ENCODE measurements around the gene PSMD8.

The PSMD8 gene

DNA sequence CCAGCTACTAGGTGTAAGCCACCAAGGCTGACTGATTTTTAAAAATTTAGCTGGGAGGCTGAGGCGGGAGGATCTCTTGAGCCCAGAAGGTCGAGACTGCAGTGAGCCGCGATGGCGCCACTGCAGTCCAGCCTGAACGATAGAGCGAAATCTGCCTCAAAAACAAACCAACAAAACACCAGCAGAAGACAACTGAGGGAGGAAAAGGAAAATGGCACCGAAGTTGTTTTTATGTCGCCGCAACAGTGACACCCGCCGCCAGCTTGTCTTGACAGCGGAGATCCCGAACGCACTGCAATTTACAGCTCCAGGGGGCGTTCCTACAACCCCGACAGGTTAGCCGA, 28.2 kb downstream of the PSMD8 start:
- Histone ChIP-seq H3K9me2 (replicated peaks; ENCODE audit: low read depth, low read length) (no peaks in the 10 kb centered on the region), H3K4me3 (ENCODE audit: low read length, poor library complexity, severe bottlenecking) (peak overlapping the region; percentile 59), H4K20me1 (ENCODE audit: insufficient read depth, low read length, poor library complexity, severe bottlenecking) (no peaks in the 10 kb centered on the region), H3K27me3 (ENCODE audit: insufficient read depth, low read length, poor library complexity, severe bottlenecking) (no peaks in the 10 kb centered on the region), H3K9me3 (ENCODE audit: insufficient read depth, low read depth, low read length) (no peaks in the 10 kb centered on the region), H3K79me2 (ENCODE audit: insufficient read depth, low read length) (peaks cover 6% of the 10 kb centered on the region), H3K4me2 (ENCODE audit: low read depth, low read length, poor library complexity, severe bottlenecking) (peak overlapping the region; percentile 71), H3F3A (ENCODE audit: low read depth) (no peaks in the 10 kb centered on the region), H3K4me1 (ENCODE audit: insufficient read depth, low read length, poor library complexity, severe bottlenecking) (peaks cover 13% of the 10 kb centered on the region), H2AFZ (ENCODE audit: low read length) (peak overlapping the region; percentile 95), H3K36me3 (ENCODE audit: insufficient read depth, low read length) (no peaks in the 10 kb centered on the region), H3K9ac (ENCODE audit: low read depth, low read length, poor library complexity, severe bottlenecking) (no peak overlapping the region)
- TF ChIP-seq EZH2phosphoT487 (IDR thresholded peaks at IDR 0.05; ENCODE audit: borderline replicate concordance): no peak
- TF ChIP-seq, protein P1, sequence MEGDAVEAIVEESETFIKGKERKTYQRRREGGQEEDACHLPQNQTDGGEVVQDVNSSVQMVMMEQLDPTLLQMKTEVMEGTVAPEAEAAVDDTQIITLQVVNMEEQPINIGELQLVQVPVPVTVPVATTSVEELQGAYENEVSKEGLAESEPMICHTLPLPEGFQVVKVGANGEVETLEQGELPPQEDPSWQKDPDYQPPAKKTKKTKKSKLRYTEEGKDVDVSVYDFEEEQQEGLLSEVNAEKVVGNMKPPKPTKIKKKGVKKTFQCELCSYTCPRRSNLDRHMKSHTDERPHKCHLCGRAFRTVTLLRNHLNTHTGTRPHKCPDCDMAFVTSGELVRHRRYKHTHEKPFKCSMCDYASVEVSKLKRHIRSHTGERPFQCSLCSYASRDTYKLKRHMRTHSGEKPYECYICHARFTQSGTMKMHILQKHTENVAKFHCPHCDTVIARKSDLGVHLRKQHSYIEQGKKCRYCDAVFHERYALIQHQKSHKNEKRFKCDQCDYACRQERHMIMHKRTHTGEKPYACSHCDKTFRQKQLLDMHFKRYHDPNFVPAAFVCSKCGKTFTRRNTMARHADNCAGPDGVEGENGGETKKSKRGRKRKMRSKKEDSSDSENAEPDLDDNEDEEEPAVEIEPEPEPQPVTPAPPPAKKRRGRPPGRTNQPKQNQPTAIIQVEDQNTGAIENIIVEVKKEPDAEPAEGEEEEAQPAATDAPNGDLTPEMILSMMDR (conservative IDR thresholded peaks at IDR 0.05; ENCODE audit: low read length): no peak

DNA sequence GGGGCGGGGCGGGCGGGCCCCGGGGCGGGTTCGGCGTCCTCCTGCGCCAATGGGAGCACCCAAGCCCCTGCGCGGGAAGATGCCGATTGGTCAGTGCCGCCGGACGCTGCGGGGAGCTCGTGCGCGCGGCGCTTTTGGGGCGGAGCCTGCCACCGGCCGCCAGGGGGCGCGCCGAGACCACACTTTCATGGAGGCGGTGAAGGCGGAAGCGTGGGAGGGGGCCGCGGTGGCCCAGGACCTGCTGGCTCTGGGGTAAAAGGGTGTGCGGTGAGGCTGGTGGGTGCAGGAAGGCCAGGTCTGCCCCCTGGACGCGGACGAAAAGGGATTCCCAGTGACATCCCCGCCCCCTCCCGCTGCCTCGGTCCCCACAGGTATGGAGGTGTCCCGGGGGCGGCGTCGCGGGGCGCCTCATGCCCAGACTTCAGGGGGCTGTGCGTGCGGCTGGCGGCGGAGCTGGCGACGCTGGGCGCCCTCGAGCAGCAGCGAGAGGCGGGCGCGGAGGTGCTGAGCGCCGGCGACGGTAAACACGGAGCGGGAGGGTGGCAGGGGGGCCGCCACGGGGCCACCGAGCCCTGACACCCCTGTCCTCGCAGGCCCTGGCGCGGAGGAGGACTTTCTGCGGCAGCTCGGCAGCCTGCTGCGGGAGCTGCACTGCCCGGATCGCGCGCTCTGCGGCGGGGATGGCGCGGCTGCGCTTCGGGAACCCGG, 28.8 kb downstream of the PSMD8 start, which contains the start of gene FAM98C:
Gene FAM98C, plus strand, starts transcription at position 127 of the 708 bp plus-strand sequence. Its CDS starts 61 bp downstream, at position 188.
- Histone ChIP-seq H3K9me3 (ENCODE audit: insufficient read depth, low read depth, low read length) (no peaks in the 10 kb centered on the region), H3K4me3 (ENCODE audit: low read length, poor library complexity, severe bottlenecking) (peak within 1 kb of the TSS; percentile 78), H3K79me2 (ENCODE audit: insufficient read depth, low read length) (peaks cover 6% of the 10 kb centered on the region), H4K20me1 (ENCODE audit: insufficient read depth, low read length, poor library complexity, severe bottlenecking) (no peaks in the 10 kb centered on the region), H3F3A (ENCODE audit: low read depth) (no peaks in the 10 kb centered on the region), H3K4me2 (ENCODE audit: low read depth, low read length, poor library complexity, severe bottlenecking) (peak within 1 kb of the TSS; percentile 78), H3K9ac (ENCODE audit: low read depth, low read length, poor library complexity, severe bottlenecking) (peak within 1 kb of the TSS; percentile 80), H2AFZ (ENCODE audit: low read length) (peak within 1 kb of the TSS; percentile 95), H3K4me1 (ENCODE audit: insufficient read depth, low read length, poor library complexity, severe bottlenecking) (peaks cover 13% of the 10 kb centered on the region), H3K9me2 (replicated peaks; ENCODE audit: low read depth, low read length) (no peaks in the 10 kb centered on the region), H3K27me3 (ENCODE audit: insufficient read depth, low read length, poor library complexity, severe bottlenecking) (no peaks in the 10 kb centered on the region), H3K36me3 (ENCODE audit: insufficient read depth, low read length) (no peaks in the 10 kb centered on the region)
- TF ChIP-seq, protein P1 (conservative IDR thresholded peaks at IDR 0.05; ENCODE audit: low read length): peak; percentile 78
- no peak for TF ChIP-seq EZH2phosphoT487 (IDR thresholded peaks at IDR 0.05; ENCODE audit: borderline replicate concordance)

DNA sequence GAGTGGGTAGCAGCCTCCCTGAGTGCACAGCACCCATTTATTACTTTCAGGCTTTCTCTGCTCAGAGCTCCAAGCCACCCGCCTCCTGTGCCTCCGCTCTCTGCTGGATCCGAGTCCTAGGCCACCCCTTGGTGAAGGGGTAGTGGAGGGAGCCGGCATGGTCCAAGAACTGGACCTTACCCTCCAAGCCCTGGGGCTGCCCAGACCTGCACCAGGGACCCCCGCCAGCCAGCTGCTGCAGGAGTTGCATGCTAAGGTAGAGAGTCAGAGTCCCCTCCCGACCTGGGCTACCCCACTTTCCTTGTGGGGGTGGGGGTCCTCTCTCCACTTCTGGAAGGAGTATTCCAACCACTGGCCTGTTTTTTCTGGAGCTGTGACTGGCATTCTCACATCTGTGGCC, 30.5 kb downstream of the PSMD8 start:
- no peaks in the 10 kb centered on the region for H4K20me1 ChIP-seq (ENCODE audit: insufficient read depth, low read length, poor library complexity, severe bottlenecking)
- no peak overlapping the region for H3K4me2 ChIP-seq (ENCODE audit: low read depth, low read length, poor library complexity, severe bottlenecking)
- no peak overlapping the region for H3K9ac ChIP-seq (ENCODE audit: low read depth, low read length, poor library complexity, severe bottlenecking)
- H3K4me3 ChIP-seq (ENCODE audit: low read length, poor library complexity, severe bottlenecking): no peak overlapping the region
- H3K27me3 ChIP-seq (ENCODE audit: insufficient read depth, low read length, poor library complexity, severe bottlenecking): no peaks in the 10 kb centered on the region
- H3K79me2 ChIP-seq (ENCODE audit: insufficient read depth, low read length): peaks cover 6% of the 10 kb centered on the region
- no peaks in the 10 kb centered on the region for H3K9me3 ChIP-seq (ENCODE audit: insufficient read depth, low read depth, low read length)
- no peak overlapping the region for H2AFZ ChIP-seq (ENCODE audit: low read length)
- H3K4me1 ChIP-seq (ENCODE audit: insufficient read depth, low read length, poor library complexity, severe bottlenecking): peaks cover 13% of the 10 kb centered on the region
- no peaks in the 10 kb centered on the region for H3K36me3 ChIP-seq (ENCODE audit: insufficient read depth, low read length)
- H3K9me2 ChIP-seq (replicated peaks; ENCODE audit: low read depth, low read length): no peaks in the 10 kb centered on the region
- TF ChIP-seq EZH2phosphoT487 (IDR thresholded peaks at IDR 0.05; ENCODE audit: borderline replicate concordance): no peak
- TF ChIP-seq, protein P1 (conservative IDR thresholded peaks at IDR 0.05; ENCODE audit: low read length): no peak
- no peaks in the 10 kb centered on the region for H3F3A ChIP-seq (ENCODE audit: low read depth)
